Transverse colon (tissue), 4 donors: Measurements from ENCODE around the gene CEP44. TPM values are rescaled to one million over a fixed set of nuclear protein-coding genes. Genes with fewer than 3 reads are reported as not detected.
"Not testable (repeated sequence)": the region's sequence is repeated elsewhere in the genome, so short reads cannot be mapped to it uniquely, and the experiment has no call there.

ENCODE experiments used
- DNase-seq: peaks from one replicate; pipeline ENCODE4 v3.0.0-alpha.2; 2019
- H3K27ac ChIP-seq, 4 donors: fragments of 200-600 bp; sonication (generic); 2 replicates each; pipeline ENCODE4 v1.5.1; 2016 to 2018; ENCODE audit warnings: inconsistent platforms in 4 of 4
- H3K27me3 ChIP-seq: fragments of 200-600 bp; sonication (generic); 2 replicates; pipeline ENCODE4 v1.5.1; 2017; ENCODE audit warnings: inconsistent platforms
- H3K36me3 ChIP-seq, 4 donors: fragments of 200-600 bp; sonication (generic); 2 replicates each; pipeline ENCODE4 v1.5.1; 2017 to 2019; ENCODE audit warnings: inconsistent platforms in 4 of 4
- H3K4me1 ChIP-seq, 4 donors: fragments of 200-600 bp; sonication (generic); 2 replicates each; pipeline ENCODE4 v1.5.1; 2017 to 2020; ENCODE audit warnings: inconsistent platforms in 4 of 4
- H3K4me3 ChIP-seq, 4 donors: fragments of 200-600 bp; sonication (generic); 1 replicate in 1 of 4; 2 replicates in 3 of 4; pipeline versions ENCODE4 v1.5.1 to v1.6.1; 2017 to 2019; ENCODE audit warnings: inconsistent platforms in 4 of 4
- H3K9me3 ChIP-seq, 2 donors: fragments of 200-600 bp; sonication (generic); 2 replicates each; pipeline ENCODE4 v1.5.1; 2017 to 2019; ENCODE audit warnings: inconsistent platforms in 2 of 2
- EP300 ChIP-seq: sonication (generic); formaldehyde crosslinking; IDR thresholded peaks from one replicate; pipeline ENCODE4 v1.6.1; 2017; ENCODE audit warnings: antibody characterized with exemption, low read depth
- POLR2A ChIP-seq: fragments of 450-650 bp; IDR thresholded peaks from one replicate; pipeline ENCODE4 v1.6.1; 2016; ENCODE audit warnings: antibody characterized with exemption, mild to moderate bottlenecking, moderate library complexity
- POLR2AphosphoS5 ChIP-seq, 3 donors: sonication (generic); formaldehyde crosslinking; IDR thresholded peaks; one replicate each; pipeline ENCODE4 v1.6.1; 2016; ENCODE audit warnings: antibody characterized with exemption in 3 of 3
- WGBS, 2 donors: methylation state at CpG; one replicate each; pipeline ENCODE4 v1.1.5; 2018; ENCODE audit warnings: low coverage in 1 of 2; 5-methylcytosine and 5-hydroxymethylcytosine counted together
- in situ Hi-C, 4 donors: fragments of 200-750 bp; cut with MboI; loops; one replicate each; pipeline versions ENCODE4 v1.15.0 to v1.15.1; 2017; ENCODE audit warnings: low sequenced_read_pairs in 3 of 4, low pct_ligation_motif_present in 1 of 4, low pct_unique_long_range_greater_than_20kb in 1 of 4
- intact Hi-C: fragments of 100-400 bp; cut with DNase I; formaldehyde crosslinking; loops from one replicate; pipeline ENCODE4 v1.15.1; 2023; ENCODE audit warnings: low total_unique reads
- total RNA-seq, 4 donors: library from RNA; depleted of rRNA; stranded (reverse); fragments of >200 nt; gene quantifications; one replicate each; pipeline ENCODE4 v1.1.0, GENCODE V29; 2016
- TF ChIP-seq, protein P1 (sequence below), 5 experiments: fragments of 200-600 bp in 3 of 5; fragments of 450-650 bp in 2 of 5; sonication (generic) in 3 of 5; IDR thresholded peaks; 1 replicate in 2 of 5; 2 replicates in 3 of 5; pipeline ENCODE4 v1.5.1; 2016 to 2017; ENCODE audit warnings: antibody characterized with exemption in 5 of 5, inconsistent platforms in 3 of 5, mild to moderate bottlenecking in 2 of 5, moderate library complexity in 1 of 5

The CEP44 gene
- total RNA-seq, 4 donors from 2014 or later, result 13.5 to 40.6 (median 24.4) TPM

DNA sequence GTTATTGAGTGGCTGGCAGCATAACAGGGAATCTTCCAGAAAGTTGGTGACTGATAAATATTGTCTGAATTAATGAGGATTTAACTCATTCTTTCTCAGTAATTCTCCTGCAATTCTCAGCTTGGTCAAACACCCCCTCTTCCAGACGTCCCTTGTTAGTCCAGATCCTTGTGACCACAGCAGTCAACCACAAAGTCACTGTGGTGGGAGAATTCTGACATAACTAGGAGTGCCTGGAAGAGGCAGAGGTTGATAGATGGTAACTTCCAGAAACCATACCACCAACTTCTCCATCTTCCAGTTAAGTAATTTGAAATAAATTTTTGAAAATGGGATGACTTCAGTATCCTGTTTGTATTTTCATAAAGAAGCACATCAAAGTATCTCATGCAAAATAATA, 90.1 kb downstream of the CEP44 start:
- TF ChIP-seq, protein P1, sequence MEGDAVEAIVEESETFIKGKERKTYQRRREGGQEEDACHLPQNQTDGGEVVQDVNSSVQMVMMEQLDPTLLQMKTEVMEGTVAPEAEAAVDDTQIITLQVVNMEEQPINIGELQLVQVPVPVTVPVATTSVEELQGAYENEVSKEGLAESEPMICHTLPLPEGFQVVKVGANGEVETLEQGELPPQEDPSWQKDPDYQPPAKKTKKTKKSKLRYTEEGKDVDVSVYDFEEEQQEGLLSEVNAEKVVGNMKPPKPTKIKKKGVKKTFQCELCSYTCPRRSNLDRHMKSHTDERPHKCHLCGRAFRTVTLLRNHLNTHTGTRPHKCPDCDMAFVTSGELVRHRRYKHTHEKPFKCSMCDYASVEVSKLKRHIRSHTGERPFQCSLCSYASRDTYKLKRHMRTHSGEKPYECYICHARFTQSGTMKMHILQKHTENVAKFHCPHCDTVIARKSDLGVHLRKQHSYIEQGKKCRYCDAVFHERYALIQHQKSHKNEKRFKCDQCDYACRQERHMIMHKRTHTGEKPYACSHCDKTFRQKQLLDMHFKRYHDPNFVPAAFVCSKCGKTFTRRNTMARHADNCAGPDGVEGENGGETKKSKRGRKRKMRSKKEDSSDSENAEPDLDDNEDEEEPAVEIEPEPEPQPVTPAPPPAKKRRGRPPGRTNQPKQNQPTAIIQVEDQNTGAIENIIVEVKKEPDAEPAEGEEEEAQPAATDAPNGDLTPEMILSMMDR (IDR thresholded peaks at IDR 0.05), result no peak
- no peak for TF ChIP-seq EP300
- no peak for TF ChIP-seq POLR2A
- TF ChIP-seq POLR2AphosphoS5 (IDR thresholded peaks at IDR 0.05), result no peak
- WGBS, 2 donors, result 67 to 77% methylated on average over 1 of the region's 1 CpG
- in situ Hi-C loops (loop anchor here in 2 of 4 donors (5.0 to 25.0 kb wide), 2 partner anchors 258 to 1163 kb away; no protein-coding TSS in a partner anchor), intact Hi-C loops (no loop called here)
- H3K27me3 ChIP-seq, result no peaks in the 10 kb centered on the region
- H3K27ac ChIP-seq, result no peak overlapping the region
- DNase-seq, result no peak
- H3K36me3 ChIP-seq, result no peaks in the 10 kb centered on the region
- no peak overlapping the region for H3K4me3 ChIP-seq
- H3K4me1 ChIP-seq, result no peaks in the 10 kb centered on the region
- H3K9me3 ChIP-seq, result no peaks in the 10 kb centered on the region

DNA sequence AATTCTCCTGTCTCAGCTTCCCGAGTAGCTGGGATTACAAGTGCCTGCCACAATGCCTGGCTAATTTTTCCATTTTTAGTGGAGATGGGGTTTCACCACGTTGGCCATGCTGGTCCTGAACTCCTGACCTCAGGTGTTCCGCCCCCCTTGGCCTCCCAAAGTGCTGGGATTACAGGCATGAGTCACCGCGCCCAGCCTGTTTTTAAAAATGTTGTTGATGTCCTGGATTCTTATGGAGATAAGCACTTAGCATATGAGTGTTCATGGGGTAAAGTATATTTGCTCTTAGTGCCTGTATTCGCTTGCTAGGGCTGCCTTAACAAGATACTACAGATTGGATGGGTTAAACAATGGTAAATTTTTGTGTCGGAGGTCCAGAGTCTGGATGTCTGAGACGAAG, 91.7 kb downstream of the CEP44 start:
- WGBS, 2 donors, result 82 to 84% methylated on average over 4 to 8 of the region's 8 CpGs
- DNase-seq, result no peak
- Histone ChIP-seq H3K27me3 (no peaks in the 10 kb centered on the region), H3K36me3 (no peaks in the 10 kb centered on the region), H3K4me1 (no peaks in the 10 kb centered on the region), H3K9me3 (no peaks in the 10 kb centered on the region), H3K4me3 (no peak overlapping the region), H3K27ac (no peak overlapping the region)
- intact Hi-C loops (no loop called here), in situ Hi-C loops (no loop called here)
- no peak for TF ChIP-seq EP300
- TF ChIP-seq POLR2A, result no peak
- no peak for TF ChIP-seq POLR2AphosphoS5 (IDR thresholded peaks at IDR 0.05)
- TF ChIP-seq, protein P1 (IDR thresholded peaks at IDR 0.05), result no peak

DNA sequence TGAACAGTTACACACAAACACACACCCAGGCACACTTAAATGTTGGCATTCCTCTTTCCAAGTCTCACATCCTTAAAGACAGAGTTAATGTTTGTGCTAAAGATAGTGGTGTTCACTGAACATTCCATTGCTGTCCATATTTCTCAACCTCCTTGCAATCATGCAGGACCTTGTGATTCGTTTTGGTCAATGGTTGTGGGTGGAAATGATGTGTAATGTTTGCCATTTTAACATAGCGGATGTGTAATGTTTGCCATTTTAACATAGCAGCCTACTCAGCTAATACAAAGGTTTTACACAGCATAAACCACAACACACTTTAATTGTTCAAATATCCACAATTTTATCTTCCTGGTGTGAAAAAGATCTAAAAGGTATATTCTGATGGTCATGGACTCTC, 93.9 kb downstream of the CEP44 start:
- WGBS, 2 donors, result 73 to 81% methylated on average over 2 of the region's 2 CpGs
- DNase-seq, result no peak
- in situ Hi-C loops (no loop called here), intact Hi-C loops (no loop called here)
- Histone ChIP-seq H3K36me3 (no peaks in the 10 kb centered on the region), H3K27me3 (no peaks in the 10 kb centered on the region), H3K27ac (no peak overlapping the region), H3K9me3 (no peaks in the 10 kb centered on the region), H3K4me3 (no peak overlapping the region), H3K4me1 (no peaks in the 10 kb centered on the region)
- TF ChIP-seq, protein P1 (IDR thresholded peaks at IDR 0.05), result no peak
- TF ChIP-seq POLR2AphosphoS5 (IDR thresholded peaks at IDR 0.05) (no peak), POLR2A (no peak), EP300 (no peak)

DNA sequence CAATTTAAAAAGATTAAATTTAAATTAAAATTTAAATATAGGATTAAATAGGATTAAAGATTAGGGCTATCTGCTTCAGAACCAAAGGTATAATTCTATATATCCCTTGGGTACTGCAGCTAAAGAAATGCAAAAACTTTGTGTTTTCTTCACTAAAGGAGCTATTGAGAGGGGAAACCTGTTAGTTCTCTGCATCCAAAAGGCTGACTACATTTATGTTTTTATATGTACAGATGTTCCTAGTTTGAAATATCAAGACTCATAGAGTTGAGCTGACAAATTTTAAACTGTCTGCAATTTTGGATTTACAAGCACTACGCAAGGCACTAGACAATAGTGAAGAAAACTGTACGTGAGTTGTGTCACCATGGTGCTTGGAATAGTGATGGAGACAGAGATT, 95.2 kb downstream of the CEP44 start:
- 85 to 89% methylated on average over 2 of the region's 2 CpGs for WGBS, 2 donors
- peaks cover 0 to 3% (median 1%) of the 10 kb centered on the region in 4 donors for H3K4me1 ChIP-seq
- H3K36me3 ChIP-seq, result no peaks in the 10 kb centered on the region
- no peak overlapping the region for H3K27ac ChIP-seq
- no peaks in the 10 kb centered on the region for H3K9me3 ChIP-seq
- no peak for DNase-seq
- intact Hi-C loops (no loop called here), in situ Hi-C loops (no loop called here)
- no peaks in the 10 kb centered on the region for H3K27me3 ChIP-seq
- no peak for TF ChIP-seq POLR2AphosphoS5 (IDR thresholded peaks at IDR 0.05)
- TF ChIP-seq EP300, result no peak
- TF ChIP-seq, protein P1 (IDR thresholded peaks at IDR 0.05), result no peak
- no peak for TF ChIP-seq POLR2A
- no peak overlapping the region for H3K4me3 ChIP-seq

DNA sequence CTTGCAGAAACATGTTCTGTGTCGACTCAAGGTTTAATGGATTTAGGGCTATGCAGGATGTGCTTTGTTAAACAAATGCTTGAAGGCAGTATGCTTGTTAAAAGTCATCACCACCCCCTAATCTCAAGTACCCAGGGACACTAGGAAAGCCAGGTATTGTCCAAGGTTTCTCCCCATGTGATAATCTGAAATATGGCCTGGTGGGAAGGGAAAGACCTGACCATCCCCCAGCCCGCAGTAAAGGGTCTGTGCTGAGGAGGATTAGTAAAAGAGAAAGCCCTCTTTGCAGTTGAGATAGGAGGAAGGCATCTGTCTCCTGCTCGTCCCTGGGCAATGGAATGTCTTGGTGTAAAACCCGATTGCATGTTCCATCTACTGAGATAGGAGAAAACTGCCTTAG, 96.5 kb downstream of the CEP44 start:
- H3K27me3 ChIP-seq, H3K27ac ChIP-seq, H3K4me3 ChIP-seq, in situ Hi-C loops, H3K36me3 ChIP-seq, H3K9me3 ChIP-seq, H3K4me1 ChIP-seq, DNase-seq, intact Hi-C loops: not testable (repeated sequence)
- 48 to 72% methylated on average over 4 of the region's 4 CpGs for WGBS, 2 donors
